Daoy (cell line): ENCODE measurements around the gene ICAM4. TPM values are rescaled to one million over a fixed set of nuclear protein-coding genes. Genes with fewer than 3 reads are reported as not detected.
"Not testable (repeated sequence)": the region's sequence is repeated elsewhere in the genome, so short reads cannot be mapped to it uniquely, and the experiment has no call there.

ENCODE experiments used
- DNase-seq: peaks from one replicate; pipeline ENCODE4 v3.0.0-alpha.2; 2015; ENCODE audit warnings: low read depth
- total RNA-seq: library from RNA; depleted of rRNA; stranded (reverse); fragments of >200 nt; shearing (Covaris generic); gene quantifications from 2 replicates; pipeline ENCODE4 v1.2.3, GENCODE V29; 2014

The ICAM4 gene
- total RNA-seq, 1 experiment from 2014 or later, result 0.63 TPM

DNA sequence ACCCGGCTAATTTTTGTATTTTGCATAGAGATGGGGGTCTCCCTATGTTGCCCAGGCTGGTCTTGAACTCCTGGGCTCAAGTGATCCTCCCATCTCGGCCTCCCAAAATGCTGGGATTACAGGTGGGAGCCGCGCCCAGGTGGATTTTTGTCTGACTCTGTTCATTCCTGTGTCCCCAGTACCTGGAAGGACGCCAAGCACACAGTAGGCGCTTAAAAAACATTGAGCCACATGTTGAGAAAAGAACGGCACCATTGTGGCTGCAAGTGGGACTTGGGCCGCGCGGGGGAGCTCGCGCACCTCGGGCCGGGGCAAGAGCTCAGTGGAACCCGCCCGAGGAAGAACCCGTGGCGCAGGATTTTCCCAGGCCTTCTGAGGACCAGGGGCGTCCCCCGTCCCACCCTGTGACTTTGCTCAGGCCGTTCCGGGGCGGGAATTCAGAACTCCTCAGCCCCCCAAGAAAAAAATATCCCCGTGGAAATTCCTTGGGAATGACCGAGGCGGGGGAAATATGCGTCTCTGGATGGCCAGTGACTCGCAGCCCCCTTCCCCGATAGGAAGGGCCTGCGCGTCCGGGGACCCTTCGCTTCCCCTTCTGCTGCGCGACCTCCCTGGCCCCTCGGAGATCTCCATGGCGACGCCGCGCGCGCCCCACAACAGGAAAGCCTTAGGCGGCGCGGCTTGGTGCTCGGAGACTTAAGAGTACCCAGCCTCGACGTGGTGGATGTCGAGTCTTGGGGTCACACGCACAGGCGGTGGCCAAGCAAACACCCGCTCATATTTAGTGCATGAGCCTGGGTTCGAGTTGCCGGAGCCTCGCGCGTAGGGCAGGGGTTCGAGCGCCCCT is 17.2 kb upstream of the ICAM4 start:
- peak; percentile 87 for DNase-seq

- peak; percentile 53 for DNase-seq
These were observed 16.6 kb upstream of the ICAM4 start for GRCh38 chr19:10270180-10270615.

GRCh38 chr19:10270616-10271394 is 15.9 kb upstream of the ICAM4 start, which contains the start of gene ICAM1:
ICAM1 (plus strand) TSS chr19:10271120; CDS start chr19:10271160, 40 bp downstream.
- DNase-seq, result peak; percentile 89

- DNase-seq, result peak; percentile 71
These were observed 15.1 kb upstream of the ICAM4 start for GRCh38 chr19:10271543-10272086.

DNA sequence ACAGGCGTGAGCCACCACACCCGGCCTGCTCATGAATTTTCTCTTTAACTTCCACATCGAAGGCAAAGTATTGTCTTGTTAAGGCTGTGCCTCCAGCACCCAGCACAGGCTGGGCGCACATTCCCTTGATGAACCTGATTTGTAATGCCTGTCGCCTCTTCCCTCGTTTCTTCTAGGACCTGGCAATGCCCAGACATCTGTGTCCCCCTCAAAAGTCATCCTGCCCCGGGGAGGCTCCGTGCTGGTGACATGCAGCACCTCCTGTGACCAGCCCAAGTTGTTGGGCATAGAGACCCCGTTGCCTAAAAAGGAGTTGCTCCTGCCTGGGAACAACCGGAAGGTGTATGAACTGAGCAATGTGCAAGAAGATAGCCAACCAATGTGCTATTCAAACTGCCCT is 12.2 kb upstream of the ICAM4 start:
- DNase-seq, result no peak

DNA sequence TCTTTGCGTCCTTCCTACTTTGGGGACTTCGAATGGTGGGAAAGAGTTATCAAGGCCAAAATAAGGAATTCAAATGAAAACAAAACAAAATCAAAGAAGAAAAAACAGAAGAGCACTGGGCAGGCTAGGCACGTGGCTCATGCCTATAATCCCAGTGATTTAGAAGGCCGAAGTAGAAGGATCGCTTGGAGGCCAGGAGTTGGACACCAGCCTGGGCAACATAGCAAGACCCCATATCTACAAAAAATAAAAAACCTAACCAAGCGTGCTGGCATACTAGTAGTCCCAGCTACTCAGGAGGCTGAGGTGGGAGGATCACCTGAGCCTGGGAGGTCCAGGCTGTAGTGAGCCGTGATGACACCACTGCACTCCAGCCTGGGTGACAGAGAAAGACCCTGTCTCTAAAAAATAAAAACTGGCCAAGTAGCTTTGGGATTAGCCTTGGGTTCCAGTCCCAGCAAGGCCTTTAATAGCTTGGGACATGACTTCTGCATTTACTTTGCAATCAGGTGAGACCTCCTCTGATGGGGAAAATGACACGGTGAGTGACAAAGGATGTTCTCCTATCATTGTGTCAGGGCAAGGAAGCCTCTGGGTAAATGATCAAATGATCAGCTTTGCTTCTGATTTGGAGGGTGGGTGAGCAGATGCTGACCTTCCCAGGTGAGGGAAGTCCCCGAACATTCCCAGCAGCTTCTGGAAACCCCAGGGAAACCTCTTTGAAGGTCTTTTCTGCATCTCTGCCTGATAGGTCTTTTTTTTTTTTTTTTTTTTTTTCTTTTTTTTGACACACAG is 8.8 kb upstream of the ICAM4 start:
- no peak for DNase-seq

DNA sequence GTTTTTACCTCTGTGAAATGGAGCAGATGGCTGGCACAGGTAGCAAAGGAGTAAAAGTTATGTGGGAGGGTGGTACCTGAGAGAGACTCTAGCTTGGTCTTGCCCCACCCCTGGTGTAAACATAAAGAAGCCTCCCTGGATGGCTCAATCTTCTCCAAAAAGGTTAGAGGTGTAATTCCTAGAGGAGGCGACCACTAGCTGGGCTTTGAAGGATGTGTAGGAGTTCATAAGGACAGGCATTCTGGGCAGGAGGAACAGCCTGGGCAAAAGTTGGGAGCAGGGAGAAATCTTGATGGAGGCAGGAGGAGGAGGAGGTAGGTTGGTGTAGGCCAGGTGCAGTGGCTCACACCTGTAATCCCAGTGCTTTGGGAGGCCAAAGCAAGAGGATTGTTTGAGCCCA is 7.8 kb upstream of the ICAM4 start:
- no peak for DNase-seq

DNA sequence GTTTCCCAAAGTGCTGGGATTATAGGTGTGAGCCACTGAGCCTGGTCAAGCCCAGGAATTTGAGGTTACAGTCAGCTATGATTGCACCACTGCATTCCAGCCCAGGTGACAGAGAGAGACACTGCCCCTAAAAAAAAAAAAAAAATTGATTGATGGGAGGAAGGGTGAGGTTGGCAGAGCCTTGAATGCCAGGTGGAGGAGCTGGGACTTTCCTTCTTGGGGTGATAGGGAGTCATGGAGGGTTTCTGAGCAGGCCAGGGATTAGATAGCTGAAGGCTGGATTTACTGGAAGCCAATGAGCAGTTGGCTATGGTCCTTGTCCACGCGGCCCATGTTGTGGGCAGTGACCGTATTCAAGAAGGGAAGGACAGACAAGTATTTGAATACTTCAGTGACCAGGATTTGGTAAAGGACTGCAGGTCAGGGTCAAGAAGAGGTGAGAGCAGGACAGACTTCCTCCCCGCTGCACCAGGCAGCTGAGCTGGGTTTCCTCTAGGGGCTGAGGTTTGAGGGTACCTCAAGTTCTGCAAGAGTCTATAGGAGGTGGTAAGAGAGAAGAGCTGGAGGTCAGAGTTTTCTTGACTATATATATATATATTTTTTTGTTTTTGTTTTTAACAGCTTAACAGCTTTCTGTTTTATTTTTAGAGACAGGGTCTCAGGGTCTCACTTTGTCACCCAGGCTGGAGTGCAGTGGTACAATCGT is 6.9 kb upstream of the ICAM4 start:
- DNase-seq, result no peak

GRCh38 chr19:10282043-10282442 is 4.7 kb upstream of the ICAM4 start:
- DNase-seq, result not testable (repeated sequence)

DNA sequence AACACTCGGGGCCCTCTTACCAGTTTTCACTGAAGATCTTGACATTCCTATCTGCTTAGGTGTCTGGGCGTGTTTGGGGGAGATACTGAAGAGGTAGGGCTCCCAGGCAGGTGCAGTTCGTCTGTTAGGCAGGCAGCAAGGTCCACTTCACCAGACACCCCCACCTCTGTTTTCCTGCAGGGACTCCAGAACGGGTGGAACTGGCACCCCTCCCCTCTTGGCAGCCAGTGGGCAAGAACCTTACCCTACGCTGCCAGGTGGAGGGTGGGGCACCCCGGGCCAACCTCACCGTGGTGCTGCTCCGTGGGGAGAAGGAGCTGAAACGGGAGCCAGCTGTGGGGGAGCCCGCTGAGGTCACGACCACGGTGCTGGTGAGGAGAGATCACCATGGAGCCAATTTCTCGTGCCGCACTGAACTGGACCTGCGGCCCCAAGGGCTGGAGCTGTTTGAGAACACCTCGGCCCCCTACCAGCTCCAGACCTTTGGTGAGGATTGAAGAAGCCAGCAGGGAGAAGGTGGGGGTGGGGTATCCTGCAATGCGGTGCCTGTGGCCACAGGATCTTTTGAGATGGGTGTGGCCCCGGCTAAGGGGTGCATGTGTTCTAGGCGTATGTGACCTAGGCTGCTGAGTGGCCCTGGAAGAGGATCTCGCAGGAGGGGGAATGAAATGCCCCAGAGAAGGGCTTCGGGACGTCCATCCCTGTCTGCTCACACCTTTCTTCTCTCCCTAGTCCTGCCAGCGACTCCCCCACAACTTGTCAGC is 3.3 kb upstream of the ICAM4 start:
- no peak for DNase-seq

DNA sequence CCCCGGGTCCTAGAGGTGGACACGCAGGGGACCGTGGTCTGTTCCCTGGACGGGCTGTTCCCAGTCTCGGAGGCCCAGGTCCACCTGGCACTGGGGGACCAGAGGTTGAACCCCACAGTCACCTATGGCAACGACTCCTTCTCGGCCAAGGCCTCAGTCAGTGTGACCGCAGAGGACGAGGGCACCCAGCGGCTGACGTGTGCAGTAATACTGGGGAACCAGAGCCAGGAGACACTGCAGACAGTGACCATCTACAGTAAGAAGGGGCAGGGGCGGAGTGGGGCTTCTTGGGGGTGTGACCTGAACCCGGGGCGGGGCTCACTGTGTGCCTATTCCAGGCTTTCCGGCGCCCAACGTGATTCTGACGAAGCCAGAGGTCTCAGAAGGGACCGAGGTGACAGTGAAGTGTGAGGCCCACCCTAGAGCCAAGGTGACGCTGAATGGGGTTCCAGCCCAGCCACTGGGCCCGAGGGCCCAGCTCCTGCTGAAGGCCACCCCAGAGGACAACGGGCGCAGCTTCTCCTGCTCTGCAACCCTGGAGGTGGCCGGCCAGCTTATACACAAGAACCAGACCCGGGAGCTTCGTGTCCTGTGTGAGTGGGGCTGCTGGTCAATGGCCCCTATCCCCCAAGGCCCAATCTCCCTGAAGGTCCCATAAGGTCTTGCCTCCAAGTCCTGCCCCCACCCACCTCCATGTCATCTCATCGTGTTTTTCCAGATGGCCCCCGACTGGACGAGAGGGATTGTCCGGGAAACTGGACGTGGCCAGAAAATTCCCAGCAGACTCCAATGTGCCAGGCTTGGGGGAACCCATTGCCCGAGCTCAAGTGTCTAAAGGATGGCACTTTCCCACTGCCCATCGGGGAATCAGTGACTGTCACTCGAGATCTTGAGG is 2.4 kb upstream of the ICAM4 start:
- DNase-seq, result no peak

DNA sequence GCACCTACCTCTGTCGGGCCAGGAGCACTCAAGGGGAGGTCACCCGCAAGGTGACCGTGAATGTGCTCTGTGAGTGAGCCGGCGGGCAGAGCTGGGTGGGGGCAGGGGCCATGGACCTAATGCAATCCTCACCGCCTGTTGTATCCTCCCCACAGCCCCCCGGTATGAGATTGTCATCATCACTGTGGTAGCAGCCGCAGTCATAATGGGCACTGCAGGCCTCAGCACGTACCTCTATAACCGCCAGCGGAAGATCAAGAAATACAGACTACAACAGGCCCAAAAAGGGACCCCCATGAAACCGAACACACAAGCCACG is 1.8 kb upstream of the ICAM4 start:
- DNase-seq, result no peak

DNA sequence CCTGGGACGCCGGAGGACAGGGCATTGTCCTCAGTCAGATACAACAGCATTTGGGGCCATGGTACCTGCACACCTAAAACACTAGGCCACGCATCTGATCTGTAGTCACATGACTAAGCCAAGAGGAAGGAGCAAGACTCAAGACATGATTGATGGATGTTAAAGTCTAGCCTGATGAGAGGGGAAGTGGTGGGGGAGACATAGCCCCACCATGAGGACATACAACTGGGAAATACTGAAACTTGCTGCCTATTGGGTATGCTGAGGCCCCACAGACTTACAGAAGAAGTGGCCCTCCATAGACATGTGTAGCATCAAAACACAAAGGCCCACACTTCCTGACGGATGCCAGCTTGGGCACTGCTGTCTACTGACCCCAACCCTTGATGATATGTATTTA is 1.4 kb upstream of the ICAM4 start:
- DNase-seq, result no peak

- peak; percentile 86 for DNase-seq
These were observed 2.0 kb downstream of the ICAM4 start for GRCh38 chr19:10288662-10289166.

GRCh38 chr19:10289167-10289835 is 2.5 kb downstream of the ICAM4 start:
- DNase-seq, result peak; percentile 84

DNA sequence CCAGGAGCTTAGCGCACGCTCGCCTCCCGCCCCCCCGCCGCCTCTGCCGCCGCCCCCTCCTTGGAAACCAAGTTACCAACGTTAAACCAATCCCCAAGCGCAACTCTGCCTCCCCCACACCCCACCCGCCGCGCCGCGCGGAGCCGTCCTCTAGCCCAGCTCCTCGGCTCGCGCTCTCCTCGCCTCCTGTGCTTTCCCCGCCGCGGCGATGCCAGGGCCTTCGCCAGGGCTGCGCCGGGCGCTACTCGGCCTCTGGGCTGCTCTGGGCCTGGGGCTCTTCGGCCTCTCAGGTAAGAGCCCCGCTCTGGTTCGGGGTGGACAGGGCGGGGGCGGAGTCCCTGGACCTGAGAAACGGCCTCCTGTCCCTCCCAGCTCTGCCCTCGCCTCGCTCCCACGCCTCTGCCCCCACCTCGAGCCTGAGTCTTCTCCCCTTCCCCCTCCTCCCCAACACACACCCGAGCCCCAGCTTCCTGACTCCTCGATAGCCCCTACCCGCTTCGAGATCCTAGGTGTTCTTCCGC is 3.1 kb downstream of the ICAM4 start, which contains the start of gene ICAM5:
Gene ICAM5 (plus strand): TSS at position 117 of the 521 bp plus-strand sequence. CDS start 92 bp downstream, at position 209.
- peak; percentile 71 for DNase-seq

DNA sequence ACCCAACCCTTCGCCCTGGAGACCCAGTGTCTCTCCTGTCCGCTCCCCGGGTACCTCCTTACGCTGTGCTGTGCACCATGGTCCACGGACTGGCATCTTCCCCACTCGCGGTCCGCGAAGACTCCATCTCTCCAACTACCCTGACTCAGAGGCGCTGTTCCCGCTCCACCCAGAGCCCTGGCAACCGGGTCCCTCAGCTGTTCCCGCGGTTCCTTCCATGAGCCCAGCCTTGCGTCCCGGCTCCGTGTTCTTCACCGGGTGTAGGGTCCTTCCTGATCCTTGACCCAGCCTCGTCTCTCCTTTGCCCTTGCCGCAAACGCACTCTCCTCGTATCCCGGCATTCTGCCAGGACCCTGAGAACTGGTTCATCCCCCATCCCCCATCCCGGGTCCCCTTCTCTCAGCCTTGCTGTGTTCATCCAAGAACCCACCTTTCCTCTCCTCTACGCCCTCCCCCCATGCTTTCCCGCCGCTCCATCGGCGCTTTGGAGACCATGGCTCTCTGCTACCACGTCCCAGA is 3.7 kb downstream of the ICAM4 start:
- peak; percentile 52 for DNase-seq
